Common myeloid progenitor, CD34-positive (primary cell): ENCODE results near the gene WNT7A.

Experiments used
- CTCF ChIA-PET: fragments of 350-600 bp; sonication (Branson Sonifier 250); formaldehyde crosslinking; loops from one replicate; lab custom pipeline; 2021; ENCODE audit warnings: antibody characterized with exemption; lab: Charles Lee
- POLR2A ChIA-PET: fragments of 350-600 bp; sonication (Branson Sonifier 250); formaldehyde crosslinking; loops from one replicate; lab custom pipeline; 2021; ENCODE audit warnings: antibody characterized with exemption; lab: Charles Lee
- DNase-seq, 3 donors: peaks; one replicate each; pipeline versions ENCODE4 v3.0.0 to v3.0.0-alpha.2; 2013
- H3K27ac ChIP-seq, 2 experiments: 1 replicate in 1 of 2; 2 replicates in 1 of 2; pipeline ENCODE4 v1.7.0; 2013; ENCODE audit warnings: inconsistent platforms in 2 of 2, low read length in 2 of 2, mild to moderate bottlenecking in 2 of 2, low read depth in 1 of 2, moderate library complexity in 1 of 2; ENCODE audit not compliant: severe bottlenecking in 2 of 2, insufficient read depth in 1 of 2, poor library complexity in 1 of 2
- H3K27me3 ChIP-seq, 5 experiments: replicated peaks in 2 of 5; 1 replicate in 3 of 5; 2 replicates in 2 of 5; pipeline versions ENCODE4 v1.6.1 to v1.7.0; 2013; ENCODE audit warnings: low read length in 4 of 5, mild to moderate bottlenecking in 2 of 5, moderate library complexity in 2 of 5, inconsistent platforms in 1 of 5; ENCODE audit not compliant: insufficient read depth in 5 of 5, control insufficient read depth in 4 of 5
- H3K36me3 ChIP-seq, 4 experiments: 1 replicate in 2 of 4; 2 replicates in 2 of 4; pipeline versions ENCODE4 v1.6.1 to v1.7.0; 2013; ENCODE audit warnings: low read length in 3 of 4, control low read depth in 1 of 4, mild to moderate bottlenecking in 1 of 4; ENCODE audit not compliant: control insufficient read depth in 4 of 4, insufficient read depth in 4 of 4
- H3K4me1 ChIP-seq, 4 experiments: 1 replicate in 3 of 4; 2 replicates in 1 of 4; pipeline versions ENCODE4 v1.6.1 to v1.7.1; 2013; ENCODE audit warnings: low read length in 3 of 4, mild to moderate bottlenecking in 3 of 4, control low read depth in 1 of 4, inconsistent platforms in 1 of 4, moderate library complexity in 1 of 4; ENCODE audit not compliant: control insufficient read depth in 4 of 4, insufficient read depth in 4 of 4; ENCODE audit errors: control extremely low read depth in 1 of 4
- H3K4me3 ChIP-seq, 7 experiments: 1 replicate in 4 of 7; 2 replicates in 3 of 7; pipeline versions ENCODE4 v1.5.1 to v1.7.0; 2013; ENCODE audit warnings: mild to moderate bottlenecking in 7 of 7, low read length in 6 of 7, moderate library complexity in 6 of 7, inconsistent platforms in 2 of 7, low read depth in 2 of 7, control low read depth in 1 of 7; ENCODE audit not compliant: insufficient read depth in 4 of 7, control insufficient read depth in 1 of 7; ENCODE audit errors: extremely low read depth in 1 of 7
- H3K9me3 ChIP-seq, 5 experiments: 1 replicate in 4 of 5; 2 replicates in 1 of 5; pipeline versions ENCODE4 v1.6.1 to v1.7.1; 2013; ENCODE audit warnings: low read length in 4 of 5, mild to moderate bottlenecking in 2 of 5, inconsistent platforms in 1 of 5, low read depth in 1 of 5, moderate library complexity in 1 of 5; ENCODE audit not compliant: control insufficient read depth in 4 of 5, insufficient read depth in 2 of 5; ENCODE audit errors: control extremely low read depth in 1 of 5
- WGBS: methylation state at CpG from one replicate; pipeline ENCODE4 v1.1.5; 2013; ENCODE audit not compliant: insufficient coverage; 5-methylcytosine and 5-hydroxymethylcytosine counted together

WNT7A gene

DNA sequence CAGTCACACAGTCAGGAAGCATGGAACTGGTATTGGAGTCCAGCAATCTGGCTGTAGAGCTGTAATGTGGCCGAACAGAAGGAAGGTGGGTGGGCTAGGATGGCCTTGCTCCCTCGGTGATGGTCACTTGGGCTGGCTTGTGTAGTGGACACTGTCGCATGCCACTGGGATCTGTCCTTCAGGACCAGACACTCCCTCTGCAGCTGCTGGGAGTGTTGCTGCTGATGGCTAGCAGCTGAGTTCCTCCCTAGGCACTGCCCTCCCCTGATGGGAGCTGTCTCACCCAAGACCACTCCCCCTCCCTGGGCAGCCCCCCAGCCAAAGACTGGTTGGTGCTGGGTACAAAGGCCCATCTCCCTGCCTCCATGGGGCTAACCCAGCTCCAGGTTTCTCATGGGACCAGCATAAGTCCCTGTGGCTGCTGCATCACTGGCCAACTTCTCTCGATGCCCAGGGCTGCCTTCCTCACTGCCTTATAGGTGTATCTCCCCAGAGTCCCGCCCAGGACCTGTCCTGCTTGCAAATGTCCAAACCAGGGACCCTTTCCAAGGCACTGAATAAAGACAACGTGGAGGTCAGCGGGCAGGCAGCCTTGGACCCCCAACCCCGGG, 48.4 kb downstream of the WNT7A start:
- CTCF ChIA-PET, result no interaction called here
- Histone ChIP-seq H3K4me3 (no peak overlapping the region), H3K4me1 (no peaks in the 10 kb centered on the region)

DNA sequence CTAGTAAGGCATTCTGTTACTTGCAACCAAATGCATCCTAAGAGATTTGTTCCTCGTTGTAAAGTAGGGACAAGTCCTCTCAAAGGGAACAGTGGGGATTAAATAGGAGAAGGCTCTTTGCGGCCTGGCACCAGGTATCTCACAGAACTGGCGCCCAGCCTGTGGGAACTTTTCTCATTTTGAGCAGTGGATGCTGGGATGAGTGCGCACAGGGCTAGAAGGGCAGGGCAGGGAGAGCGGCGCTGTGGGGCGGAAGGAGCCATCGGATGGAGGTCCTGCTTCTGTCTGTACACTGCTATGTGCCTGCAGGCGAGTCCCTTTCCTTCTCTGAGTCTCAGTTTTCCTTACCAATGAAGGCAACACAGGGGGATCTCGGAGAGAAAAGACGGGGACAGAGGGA, 50.6 kb downstream of the WNT7A start:
- peaks cover 0 to 5% (median 1%) of the 10 kb centered on the region in 5 experiments for H3K27me3 ChIP-seq
- no peaks in the 10 kb centered on the region for H3K9me3 ChIP-seq
- DNase-seq, result no peak
- no peaks in the 10 kb centered on the region for H3K4me1 ChIP-seq
- ChIA-PET POLR2A (no interaction called here), CTCF (no interaction called here)
- H3K36me3 ChIP-seq, result no peaks in the 10 kb centered on the region
- H3K4me3 ChIP-seq, result no peak overlapping the region
- no peak overlapping the region for H3K27ac ChIP-seq
- WGBS, result 89% methylated on average over 6 of the region's 11 CpGs

More for the DNA sequence above, 48.4 kb downstream of the WNT7A start:
- Histone ChIP-seq H3K36me3 (no peaks in the 10 kb centered on the region), H3K9me3 (no peaks in the 10 kb centered on the region), H3K27ac (no peak overlapping the region), H3K27me3 (peaks cover 0 to 10% (median 5%) of the 10 kb centered on the region in 5 experiments)
- DNase-seq, result no peak
- WGBS, result 92% methylated on average over 8 of the region's 8 CpGs
- POLR2A ChIA-PET, result no interaction called here

GRCh38 chr3:13828501-13829265, 51.2 kb downstream of the WNT7A start:
- CTCF ChIA-PET, result interaction anchor here (0.9 to 2.0 kb wide), 2 partner anchors 52 to 56 kb away, joined by 4 to 5 read pairs; no protein-coding TSS in a partner anchor
- Histone ChIP-seq H3K4me1 (no peaks in the 10 kb centered on the region), H3K4me3 (no peak overlapping the region), H3K27ac (no peak overlapping the region), H3K36me3 (no peaks in the 10 kb centered on the region), H3K27me3 (peaks cover 0 to 5% (median 0%) of the 10 kb centered on the region in 5 experiments), H3K9me3 (no peaks in the 10 kb centered on the region)
- 92% methylated on average over 6 of the region's 9 CpGs for WGBS
- POLR2A ChIA-PET, result no interaction called here
- DNase-seq, result no peak

DNA sequence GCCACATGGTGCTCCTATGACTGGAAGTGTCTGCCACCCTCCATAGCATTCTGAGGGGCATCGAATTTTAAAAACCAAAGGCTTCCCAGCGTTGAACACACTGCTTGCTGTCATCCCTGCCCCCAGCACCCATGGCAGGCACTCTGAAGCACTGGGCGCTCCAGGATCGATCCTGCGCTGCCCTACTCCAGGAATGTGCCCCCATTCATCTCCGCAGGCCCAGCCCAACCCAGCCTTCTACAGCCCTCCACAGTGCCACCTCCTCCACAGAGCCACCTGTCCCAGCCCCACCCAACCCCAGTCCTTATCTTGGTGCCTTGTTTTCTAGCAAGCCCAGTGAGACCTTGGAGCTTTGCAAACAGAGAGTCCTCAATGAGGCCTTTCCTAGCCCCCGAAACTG, 52.2 kb downstream of the WNT7A start:
- DNase-seq, result no peak
- Histone ChIP-seq H3K4me3 (no peak overlapping the region), H3K9me3 (no peaks in the 10 kb centered on the region), H3K36me3 (no peaks in the 10 kb centered on the region), H3K27me3 (peaks cover 0 to 5% (median 0%) of the 10 kb centered on the region in 5 experiments), H3K4me1 (no peaks in the 10 kb centered on the region), H3K27ac (no peak overlapping the region)
- WGBS, result 91% methylated on average over 3 of the region's 7 CpGs
- ChIA-PET POLR2A (no interaction called here), CTCF (interaction anchor here (0.9 to 2.0 kb wide), 3 partner anchors 11 to 57 kb away, joined by 3 to 5 read pairs (median 4); no protein-coding TSS in a partner anchor)

DNA sequence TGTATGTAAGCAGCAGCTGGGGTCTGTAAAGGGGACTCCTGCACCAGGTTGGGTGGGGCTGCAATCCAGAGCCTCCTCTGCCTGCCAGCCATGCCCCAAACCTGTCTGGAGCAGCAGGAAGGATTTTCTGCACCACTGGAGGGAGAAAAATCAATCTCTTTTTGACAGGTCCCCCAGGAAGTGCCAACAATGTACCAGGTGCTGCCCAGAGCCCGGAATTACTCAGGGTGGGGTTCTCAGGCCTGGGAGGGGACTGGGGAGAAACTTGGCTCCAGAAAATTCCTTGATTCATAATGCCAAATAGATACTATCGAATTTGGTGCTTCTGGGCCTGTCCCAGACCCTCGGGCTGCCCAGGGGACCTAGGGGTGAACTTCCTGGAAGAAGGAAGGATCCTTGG, 52.6 kb downstream of the WNT7A start:
- no peak overlapping the region for H3K4me3 ChIP-seq
- no peaks in the 10 kb centered on the region for H3K9me3 ChIP-seq
- no peaks in the 10 kb centered on the region for H3K36me3 ChIP-seq
- no peak overlapping the region for H3K27ac ChIP-seq
- H3K27me3 ChIP-seq, result peaks cover 0 to 5% (median 0%) of the 10 kb centered on the region in 5 experiments
- ChIA-PET CTCF (interaction anchor here (1.0 to 2.0 kb wide), 4 partner anchors 11 to 57 kb away, joined by 3 to 5 read pairs (median 4); no protein-coding TSS in a partner anchor), POLR2A (no interaction called here)
- WGBS, result 86% methylated on average over 3 of the region's 3 CpGs
- DNase-seq, result no peak
- H3K4me1 ChIP-seq, result no peaks in the 10 kb centered on the region

GRCh38 chr3:13826672-13827071, 53.2 kb downstream of the WNT7A start:
- DNase-seq, result no peak
- Histone ChIP-seq H3K4me1 (no peaks in the 10 kb centered on the region), H3K36me3 (no peaks in the 10 kb centered on the region), H3K27ac (no peak overlapping the region), H3K9me3 (no peaks in the 10 kb centered on the region), H3K4me3 (no peak overlapping the region), H3K27me3 (peaks cover 0 to 3% (median 0%) of the 10 kb centered on the region in 5 experiments)
- ChIA-PET POLR2A (no interaction called here), CTCF (interaction anchor here (1.0 to 2.0 kb wide), 4 partner anchors 10 to 58 kb away, joined by 3 to 5 read pairs (median 4); no protein-coding TSS in a partner anchor)

GRCh38 chr3:13825821-13826220, 54.0 kb downstream of the WNT7A start:
- peaks cover 0 to 3% (median 0%) of the 10 kb centered on the region in 5 experiments for H3K27me3 ChIP-seq
- DNase-seq, result no peak
- H3K4me3 ChIP-seq, result no peak overlapping the region
- H3K9me3 ChIP-seq, result no peaks in the 10 kb centered on the region
- H3K27ac ChIP-seq, result no peak overlapping the region
- CTCF ChIA-PET, result interaction anchor here (0.7 to 1.3 kb wide), 4 partner anchors 15 to 59 kb away, joined by 3 to 5 read pairs (median 4); no protein-coding TSS in a partner anchor
- POLR2A ChIA-PET, result no interaction called here
- H3K4me1 ChIP-seq, result no peaks in the 10 kb centered on the region
- H3K36me3 ChIP-seq, result no peaks in the 10 kb centered on the region
- 90% methylated on average over 10 of the region's 10 CpGs for WGBS
